Memory B cell (primary cell): Measurements from ENCODE around the gene FUBP3.

Experiments used
- ATAC-seq: fragments of 150-1000 bp; cut with Tn5 transposase; 2 replicates; pipeline ENCODE4 v1.10.0; 2021; ENCODE audit warnings: low read depth, mild to moderate bottlenecking, moderate library complexity
- DNase-seq, 2 donors: peaks; one replicate each; pipeline ENCODE4 v3.0.0; 2022; ENCODE audit warnings: low spot score in 2 of 2
- H3K27ac Mint-ChIP-seq: one replicate; pipeline ENCODE4 v1.8.0; 2022; ENCODE audit warnings: mild to moderate bottlenecking, moderate library complexity, mixed read lengths
- H3K27me3 Mint-ChIP-seq: one replicate; pipeline ENCODE4 v1.8.0; 2022; ENCODE audit warnings: mixed read lengths
- H3K36me3 Mint-ChIP-seq: one replicate; pipeline ENCODE4 v1.8.0; 2022; ENCODE audit warnings: mild to moderate bottlenecking, mixed read lengths
- H3K4me1 Mint-ChIP-seq: one replicate; pipeline ENCODE4 v1.8.0; 2022; ENCODE audit warnings: mixed read lengths
- H3K4me3 Mint-ChIP-seq: one replicate; pipeline ENCODE4 v1.8.0; 2022; ENCODE audit warnings: mild to moderate bottlenecking, moderate library complexity, mixed read lengths
- H3K9me3 Mint-ChIP-seq: one replicate; pipeline ENCODE4 v1.8.0; 2022; ENCODE audit warnings: mixed read lengths

FUBP3 gene

DNA sequence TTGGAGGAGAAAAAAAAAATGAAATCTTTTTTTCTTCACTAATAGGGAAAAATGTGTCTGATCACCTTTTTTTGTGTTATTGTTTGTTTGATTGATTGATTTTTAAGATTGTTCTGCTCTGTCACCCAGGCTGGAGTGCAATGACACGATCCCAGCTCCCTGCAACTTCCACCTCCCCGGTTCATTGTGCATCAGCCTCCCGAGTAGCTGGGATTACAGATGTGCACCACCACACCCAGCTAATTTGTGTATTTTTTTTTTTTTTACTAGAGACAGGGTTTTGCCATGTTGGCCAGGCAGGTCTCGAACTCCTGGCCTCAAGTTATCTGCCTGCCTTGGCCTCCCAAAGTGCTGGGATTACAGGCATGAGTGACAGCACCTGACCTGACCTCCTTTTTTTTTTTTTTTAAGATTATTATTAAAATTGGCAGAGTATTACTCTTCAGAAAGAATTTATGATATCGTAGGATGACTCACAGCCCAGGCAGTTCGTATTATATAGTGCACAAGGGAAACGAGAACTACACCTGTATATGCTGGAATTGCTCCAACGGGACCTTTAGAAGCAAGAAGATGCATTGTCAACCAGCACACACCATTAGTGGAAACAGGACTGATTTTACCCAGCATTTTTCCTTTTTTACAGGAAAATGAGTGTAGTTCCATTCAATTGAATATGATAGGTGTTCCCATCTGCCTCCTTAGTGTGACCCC is 27.7 kb downstream of the FUBP3 start:
- DNase-seq (no peak), ATAC-seq (no peak)
- Mint-ChIP-seq H3K36me3 (peaks cover 28% of the 10 kb centered on the region), H3K9me3 (no peaks in the 10 kb centered on the region), H3K27ac (no peak overlapping the region), H3K4me1 (peaks cover 5% of the 10 kb centered on the region), H3K4me3 (no peak overlapping the region), H3K27me3 (no peaks in the 10 kb centered on the region)

DNA sequence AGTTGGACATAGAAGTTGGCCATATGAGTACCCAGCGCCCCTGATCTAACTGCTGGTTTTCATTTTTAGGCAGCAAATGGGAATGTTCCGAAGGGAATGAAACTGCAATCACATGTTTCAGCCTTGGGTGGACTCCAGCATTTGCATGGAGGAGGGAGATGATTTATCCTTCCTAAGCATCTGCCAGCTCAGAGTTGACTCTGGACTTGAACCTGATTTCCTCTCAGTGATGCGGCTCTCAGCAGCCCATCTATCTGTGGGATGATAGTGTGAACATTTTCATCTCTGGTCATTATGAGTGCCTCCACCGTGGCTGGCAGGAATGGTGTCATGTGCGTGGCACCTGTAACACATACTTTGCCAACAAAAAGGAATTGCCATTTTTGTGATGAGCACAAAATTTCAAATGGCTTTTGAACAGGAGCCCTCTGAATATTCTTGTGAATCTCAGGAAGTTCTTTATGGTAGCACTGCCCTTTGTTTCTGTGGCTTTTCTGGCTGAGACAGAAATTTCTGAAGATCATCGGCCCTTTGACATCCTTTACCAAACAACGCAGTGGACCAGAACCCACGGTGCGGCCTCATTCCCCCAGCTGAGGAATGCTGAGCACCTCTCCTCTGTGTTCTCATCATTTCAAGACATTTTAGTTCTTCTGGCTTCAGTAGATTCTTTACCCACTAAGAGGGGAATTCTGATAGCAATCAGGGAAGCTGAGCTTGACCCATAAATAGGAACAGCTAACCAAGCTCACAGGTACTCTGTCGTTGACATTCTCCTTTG is 28.5 kb downstream of the FUBP3 start:
- Mint-ChIP-seq H3K27ac (no peak overlapping the region), H3K4me3 (no peak overlapping the region), H3K27me3 (no peaks in the 10 kb centered on the region), H3K9me3 (no peaks in the 10 kb centered on the region), H3K36me3 (peaks cover 28% of the 10 kb centered on the region), H3K4me1 (peaks cover 5% of the 10 kb centered on the region)
- DNase-seq (no peak), ATAC-seq (no peak)

DNA sequence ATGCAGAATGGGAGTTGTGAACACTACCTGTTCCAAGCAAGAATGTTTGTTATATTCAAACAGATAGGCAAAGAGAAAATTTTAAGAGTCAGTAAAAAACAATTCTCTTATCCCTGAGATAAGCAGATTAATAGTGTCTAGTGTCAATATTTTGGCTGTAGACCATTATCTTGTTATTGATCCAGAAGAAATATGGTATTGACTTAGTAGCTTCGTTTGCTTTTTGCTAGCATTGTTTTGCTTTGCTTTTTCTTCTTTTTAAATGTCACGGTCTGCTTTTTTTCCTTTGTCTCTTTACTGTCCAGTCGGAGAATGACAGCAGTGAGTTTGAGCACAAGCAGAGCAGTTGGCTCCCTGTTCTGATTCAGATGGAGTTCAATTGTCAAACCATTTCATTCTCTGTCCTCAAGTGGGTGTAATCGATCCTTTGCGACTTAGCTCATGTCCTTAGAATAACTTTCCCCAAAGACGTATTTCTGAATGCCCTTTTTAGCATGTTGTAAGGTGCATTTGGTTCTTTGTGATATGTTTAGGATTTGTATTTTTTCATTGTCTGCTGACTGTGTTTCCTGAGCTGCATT is 29.3 kb downstream of the FUBP3 start:
- H3K9me3 Mint-ChIP-seq, result no peaks in the 10 kb centered on the region
- peaks cover 5% of the 10 kb centered on the region for H3K4me1 Mint-ChIP-seq
- no peak overlapping the region for H3K4me3 Mint-ChIP-seq
- no peak for ATAC-seq
- no peak overlapping the region for H3K27ac Mint-ChIP-seq
- peaks cover 29% of the 10 kb centered on the region for H3K36me3 Mint-ChIP-seq
- no peaks in the 10 kb centered on the region for H3K27me3 Mint-ChIP-seq
- no peak for DNase-seq

DNA sequence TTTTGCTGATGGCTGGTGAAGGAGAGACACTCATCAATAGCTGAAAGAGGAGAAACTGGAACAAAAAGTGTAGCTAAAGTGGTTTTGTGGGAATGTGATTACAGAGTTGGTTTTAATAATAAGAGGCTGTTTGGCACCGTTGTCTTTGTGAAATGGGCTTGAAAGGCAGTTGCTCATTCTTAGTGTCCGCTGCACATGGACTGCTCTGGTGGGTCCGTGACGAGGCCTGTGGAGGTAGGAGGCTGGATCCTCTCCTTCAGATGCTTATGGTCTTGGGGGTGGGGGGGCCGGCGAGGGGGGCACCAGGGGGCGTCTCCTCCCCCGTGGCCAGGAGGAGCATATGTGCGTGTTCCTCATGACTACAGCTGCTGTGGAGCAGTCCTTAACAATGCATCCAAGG is 29.8 kb downstream of the FUBP3 start:
- H3K4me1 Mint-ChIP-seq, result peaks cover 5% of the 10 kb centered on the region
- H3K27me3 Mint-ChIP-seq, result no peaks in the 10 kb centered on the region
- DNase-seq (no peak), ATAC-seq (no peak)
- H3K36me3 Mint-ChIP-seq, result peaks cover 27% of the 10 kb centered on the region
- no peaks in the 10 kb centered on the region for H3K9me3 Mint-ChIP-seq
- H3K27ac Mint-ChIP-seq, result no peak overlapping the region
- no peak overlapping the region for H3K4me3 Mint-ChIP-seq

DNA sequence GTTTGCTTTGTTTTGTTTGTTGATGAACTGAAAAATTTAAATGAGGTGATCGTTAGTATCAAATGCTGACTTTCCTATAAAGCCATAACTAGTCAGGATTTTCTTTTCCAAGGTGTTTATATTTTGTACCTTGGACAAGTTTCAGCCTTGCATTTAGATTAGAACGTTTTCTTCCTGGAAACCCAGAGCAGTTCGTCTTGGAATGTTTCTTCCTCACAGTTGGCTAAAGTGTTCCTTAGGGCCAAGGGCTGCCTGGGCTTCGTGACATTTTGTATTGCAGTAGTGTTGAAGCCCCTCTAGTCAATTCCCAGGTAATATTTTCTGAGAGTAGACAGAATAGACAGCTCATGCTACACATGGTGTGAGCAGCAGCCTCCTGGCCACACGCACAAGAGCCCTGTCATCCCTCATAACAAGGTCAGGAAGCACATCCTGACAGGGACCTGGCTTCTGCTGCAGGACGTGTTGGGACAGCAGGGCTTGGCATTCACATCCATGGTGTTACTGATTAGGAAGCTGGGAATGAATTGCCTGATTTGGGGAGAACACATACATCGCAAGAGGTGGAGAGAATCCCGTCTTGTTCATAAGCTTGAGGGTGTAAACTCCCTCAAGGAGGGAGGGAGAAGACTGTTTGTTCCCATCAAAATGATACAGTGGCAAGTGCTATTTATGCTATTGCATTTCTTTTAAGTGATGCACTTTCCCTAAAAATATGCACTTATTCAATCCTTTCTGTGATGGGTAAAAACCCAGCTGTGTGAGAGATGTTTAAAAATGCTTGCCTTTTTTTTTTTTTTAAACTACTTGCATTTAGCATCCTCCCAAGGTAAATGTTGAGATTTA is 31.7 kb downstream of the FUBP3 start:
- Mint-ChIP-seq H3K4me1 (peaks cover under 1% of the 10 kb centered on the region), H3K9me3 (no peaks in the 10 kb centered on the region), H3K4me3 (no peak overlapping the region), H3K27ac (no peak overlapping the region), H3K27me3 (no peaks in the 10 kb centered on the region), H3K36me3 (peaks cover 34% of the 10 kb centered on the region)
- no peak for ATAC-seq
- no peak for DNase-seq

DNA sequence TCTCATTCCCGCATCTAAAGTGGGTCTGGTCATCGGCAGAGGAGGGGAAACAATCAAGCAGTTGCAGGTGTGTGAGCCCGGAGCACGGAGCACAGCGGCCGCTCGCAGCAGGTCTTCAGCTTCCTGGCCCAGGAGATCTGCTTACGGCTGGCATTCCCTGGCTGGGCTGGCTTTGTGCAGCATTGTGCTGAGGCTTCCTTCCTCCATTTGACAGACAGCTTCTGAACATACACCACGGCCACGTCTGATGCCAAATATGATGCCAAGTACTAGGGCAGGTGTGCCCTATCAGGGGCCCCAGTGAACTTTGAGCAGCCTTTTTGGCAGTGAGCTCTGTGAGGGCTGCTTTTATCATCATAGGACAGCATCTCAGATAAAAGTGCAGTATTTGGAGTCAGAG is 37.1 kb downstream of the FUBP3 start:
- Mint-ChIP-seq H3K4me1 (no peaks in the 10 kb centered on the region), H3K9me3 (no peaks in the 10 kb centered on the region), H3K4me3 (no peak overlapping the region), H3K27me3 (no peaks in the 10 kb centered on the region), H3K27ac (peak overlapping the region; percentile 53), H3K36me3 (peaks cover 42% of the 10 kb centered on the region)
- ATAC-seq (no peak), DNase-seq (no peak)

DNA sequence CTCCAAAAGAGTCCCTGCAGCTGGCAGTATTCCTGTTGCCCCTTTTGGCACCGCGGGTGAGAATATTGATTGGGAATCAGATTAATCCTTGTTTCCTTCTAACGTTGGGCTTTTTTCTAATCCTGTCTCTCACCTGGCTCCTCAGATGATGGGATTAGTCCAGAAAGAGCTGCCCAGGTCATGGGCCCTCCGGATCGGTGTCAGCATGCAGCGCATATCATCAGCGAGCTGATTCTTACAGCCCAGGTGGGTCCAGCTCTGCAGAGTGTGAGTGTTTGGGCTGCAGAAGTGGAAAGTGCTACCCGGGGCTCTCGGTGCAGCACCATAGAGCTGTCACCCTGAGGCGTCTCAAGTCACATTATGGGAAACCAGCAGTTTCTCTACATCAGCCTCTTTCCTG is 44.1 kb downstream of the FUBP3 start:
- no peak overlapping the region for H3K27ac Mint-ChIP-seq
- DNase-seq, result no peak
- no peak overlapping the region for H3K4me3 Mint-ChIP-seq
- H3K4me1 Mint-ChIP-seq, result no peaks in the 10 kb centered on the region
- ATAC-seq, result no peak
- H3K9me3 Mint-ChIP-seq, result no peaks in the 10 kb centered on the region
- H3K27me3 Mint-ChIP-seq, result no peaks in the 10 kb centered on the region
- H3K36me3 Mint-ChIP-seq, result peaks cover 43% of the 10 kb centered on the region

DNA sequence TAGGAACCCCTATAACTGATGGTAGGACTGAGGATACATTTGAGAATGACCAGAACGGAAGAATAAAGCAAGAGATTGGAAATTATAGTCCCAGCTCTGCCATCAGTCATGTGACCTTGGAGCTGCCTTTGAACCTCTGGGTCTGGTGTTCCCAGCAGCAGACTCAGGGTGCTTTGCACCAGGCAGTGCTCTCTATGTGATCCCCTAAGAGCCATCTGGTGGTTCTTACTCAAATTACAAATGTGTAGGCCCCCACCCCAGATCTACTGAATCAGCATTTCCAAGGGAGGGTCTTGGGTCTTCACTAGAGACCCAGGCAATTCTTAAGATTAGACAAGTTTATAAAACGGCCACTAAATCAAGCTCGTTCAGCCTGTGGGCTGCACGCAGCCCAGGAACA is 44.8 kb downstream of the FUBP3 start:
- Mint-ChIP-seq H3K36me3 (peaks cover 43% of the 10 kb centered on the region), H3K4me3 (no peak overlapping the region), H3K4me1 (no peaks in the 10 kb centered on the region), H3K27ac (no peak overlapping the region), H3K9me3 (no peaks in the 10 kb centered on the region), H3K27me3 (no peaks in the 10 kb centered on the region)
- no peak for ATAC-seq
- no peak for DNase-seq

DNA sequence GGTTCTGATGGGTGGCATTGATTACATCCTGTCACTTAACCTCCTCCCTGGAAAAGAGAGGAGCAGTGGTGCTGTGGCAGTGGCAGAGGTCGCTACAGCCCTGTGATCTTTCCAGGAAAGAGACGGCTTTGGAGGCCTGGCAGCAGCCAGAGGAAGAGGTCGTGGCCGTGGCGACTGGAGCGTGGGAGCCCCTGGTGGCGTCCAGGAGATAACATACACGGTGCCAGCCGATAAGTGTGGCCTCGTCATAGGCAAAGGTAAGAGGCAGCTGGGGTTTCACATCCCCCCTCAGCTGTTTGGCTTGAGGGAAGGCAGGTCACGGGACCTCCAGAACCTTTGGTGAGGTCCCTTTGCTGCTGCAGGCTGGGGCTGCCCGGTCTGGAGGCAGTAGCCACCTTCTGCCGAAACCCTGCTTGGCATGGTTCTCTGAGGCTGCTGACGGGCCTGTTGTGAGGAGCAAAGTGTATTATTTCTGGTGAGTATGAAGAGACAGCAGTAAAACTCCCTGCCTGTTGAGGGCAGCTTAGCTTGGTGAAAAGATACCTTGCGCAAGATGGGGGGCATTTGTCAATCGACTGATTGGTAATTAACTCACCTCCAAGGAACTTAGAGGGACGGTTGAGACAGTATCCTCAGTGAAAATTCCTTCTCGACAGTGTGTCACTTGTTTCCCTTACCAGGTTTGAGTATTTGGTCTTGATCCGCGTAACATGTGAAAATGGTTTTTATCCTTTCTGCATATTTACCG is 47.0 kb downstream of the FUBP3 start:
- Mint-ChIP-seq H3K4me1 (no peaks in the 10 kb centered on the region), H3K27me3 (no peaks in the 10 kb centered on the region), H3K27ac (no peak overlapping the region), H3K9me3 (no peaks in the 10 kb centered on the region), H3K4me3 (no peak overlapping the region), H3K36me3 (peaks cover 33% of the 10 kb centered on the region)
- ATAC-seq (no peak), DNase-seq (no peak)

DNA sequence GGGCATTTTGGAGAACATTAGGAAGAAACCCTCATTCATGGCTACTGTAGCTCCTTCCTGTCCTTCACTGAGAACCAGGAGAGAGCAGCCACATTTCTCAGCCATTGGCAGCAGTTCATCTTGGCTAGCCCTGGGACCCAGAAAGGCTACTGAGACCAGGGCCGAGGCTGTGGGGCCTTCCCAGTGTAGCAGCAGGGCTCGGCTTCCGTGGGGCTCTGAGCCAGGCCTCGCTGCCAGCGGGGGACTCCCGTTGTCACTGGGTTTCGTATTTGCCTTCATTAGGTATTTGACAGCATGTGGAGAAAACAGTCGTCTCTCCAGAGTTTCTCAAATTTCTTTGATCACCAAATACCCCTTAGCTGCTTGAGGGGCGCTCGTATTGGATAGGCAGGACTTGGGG is 47.7 kb downstream of the FUBP3 start:
- DNase-seq (no peak), ATAC-seq (no peak)
- Mint-ChIP-seq H3K27ac (no peak overlapping the region), H3K9me3 (no peaks in the 10 kb centered on the region), H3K4me3 (no peak overlapping the region), H3K4me1 (no peaks in the 10 kb centered on the region), H3K36me3 (peaks cover 37% of the 10 kb centered on the region), H3K27me3 (no peaks in the 10 kb centered on the region)

DNA sequence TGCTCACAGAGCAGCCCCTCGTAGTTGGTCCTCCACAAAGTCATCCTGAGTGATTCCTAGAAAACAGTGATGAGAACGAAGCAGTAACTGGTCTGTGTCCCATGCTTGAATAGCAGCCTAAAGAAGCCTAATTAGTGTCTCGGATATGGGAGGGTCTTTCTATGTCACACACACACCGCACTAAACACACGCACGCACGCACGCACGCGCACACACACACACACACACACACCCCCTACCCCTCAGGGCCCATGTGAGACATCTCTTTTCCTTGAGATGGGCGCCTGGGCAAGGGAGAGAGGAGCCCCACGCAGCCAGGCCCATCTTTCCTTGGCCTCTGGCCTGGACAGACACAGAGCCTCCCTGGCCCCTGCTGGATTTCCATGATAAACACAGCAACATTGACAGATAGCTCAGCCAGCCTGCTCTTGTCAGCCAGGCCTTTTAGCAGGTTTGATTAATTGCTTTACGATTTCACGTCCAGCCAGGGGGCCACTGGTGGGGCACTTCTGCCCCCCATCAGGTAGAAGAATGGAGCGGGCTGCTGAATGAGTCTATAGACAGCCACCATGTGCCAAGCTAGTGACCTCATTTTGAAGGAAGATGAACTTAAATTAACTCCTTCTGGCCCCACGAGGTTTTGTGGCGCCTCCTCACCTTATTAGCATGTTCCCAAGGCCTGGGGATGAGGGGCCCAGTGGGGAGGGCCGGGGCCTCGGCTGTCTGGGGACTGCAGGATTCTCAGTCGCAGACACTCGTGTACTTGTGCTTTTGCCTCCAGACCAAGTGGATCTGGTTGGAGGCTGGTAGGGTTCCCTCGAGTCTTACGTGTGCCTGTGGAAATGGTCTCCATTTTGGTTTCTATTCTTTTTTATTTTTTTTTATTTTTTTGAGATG is 48.8 kb downstream of the FUBP3 start:
- Mint-ChIP-seq H3K27ac (no peak overlapping the region), H3K4me3 (no peak overlapping the region), H3K4me1 (no peaks in the 10 kb centered on the region), H3K27me3 (no peaks in the 10 kb centered on the region), H3K9me3 (no peaks in the 10 kb centered on the region), H3K36me3 (peaks cover 39% of the 10 kb centered on the region)
- ATAC-seq (no peak), DNase-seq (no peak)

DNA sequence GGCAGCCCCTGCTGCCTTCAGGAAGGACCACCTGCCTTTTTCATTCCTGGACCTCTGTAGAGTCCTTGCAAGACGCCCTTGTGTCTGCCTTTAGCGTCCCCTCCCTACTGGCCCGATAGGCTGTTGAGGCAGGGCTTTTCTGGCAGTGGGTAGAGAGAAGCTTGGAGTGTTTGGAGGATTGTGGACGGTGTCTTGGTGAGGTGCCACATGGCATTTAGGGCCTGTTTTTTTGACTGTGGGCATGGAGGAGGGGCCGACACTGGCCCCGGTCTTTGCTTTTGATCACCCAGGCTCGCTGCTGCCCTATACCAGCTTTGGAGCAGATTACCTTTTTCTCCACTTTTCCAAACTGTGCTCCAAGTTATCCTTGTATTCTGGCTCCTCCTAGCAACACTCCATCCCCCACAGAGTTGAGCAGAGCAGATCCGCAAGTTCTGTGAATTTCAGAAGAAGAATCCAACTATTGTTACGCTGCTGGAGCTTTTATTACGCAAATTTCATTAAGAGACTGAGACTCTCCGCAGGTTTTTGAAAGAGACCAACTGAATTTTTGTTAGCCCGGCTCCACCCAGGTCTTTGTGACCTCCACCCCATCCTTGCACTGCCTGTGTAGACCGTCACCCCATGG is 50.2 kb downstream of the FUBP3 start:
- Mint-ChIP-seq H3K27me3 (no peaks in the 10 kb centered on the region), H3K27ac (no peak overlapping the region), H3K4me3 (no peak overlapping the region), H3K9me3 (no peaks in the 10 kb centered on the region), H3K4me1 (no peaks in the 10 kb centered on the region), H3K36me3 (peaks cover 34% of the 10 kb centered on the region)
- ATAC-seq, result no peak
- DNase-seq, result no peak
